GM21360 (cell line): ENCODE data around the gene OR51E2.
"Not testable (repeated sequence)": the region's sequence is repeated elsewhere in the genome, so short reads cannot be mapped to it uniquely, and the experiment has no call there.

Experiments
- ATAC-seq: cut with Tn5 transposase; IDR thresholded peaks from one replicate; pipeline ENCODE4 v1.9.1; 2021; ENCODE audit warnings: mild to moderate bottlenecking, moderate library complexity; ENCODE audit not compliant: unreplicated experiment

OR51E2 gene

GRCh38 chr11:4697585-4697984, at the start of gene OR51E2:
Gene OR51E2 (minus strand): TSS chr11:4697853. CDS start chr11:4682711, 15,142 bp downstream.
- no peak for ATAC-seq

- ATAC-seq: no peak
These were observed 43.1 kb upstream of the OR51E2 start for GRCh38 chr11:4740735-4741134.

- no peak for ATAC-seq
These were observed 29.5 kb upstream of the OR51E2 start for GRCh38 chr11:4727171-4727570.

- not testable (repeated sequence) for ATAC-seq
These were observed 25.2 kb upstream of the OR51E2 start for GRCh38 chr11:4722616-4723534.

GRCh38 chr11:4714300-4714699, 16.6 kb upstream of the OR51E2 start:
- ATAC-seq: no peak

GRCh38 chr11:4713241-4713640, 15.6 kb upstream of the OR51E2 start:
- ATAC-seq: no peak

GRCh38 chr11:4704790-4705334, 7.2 kb upstream of the OR51E2 start:
- ATAC-seq: no peak

GRCh38 chr11:4704054-4704789, 6.6 kb upstream of the OR51E2 start, which contains the start of gene MMP26:
Gene MMP26 (plus strand): TSS chr11:4704784.
- ATAC-seq: no peak

- ATAC-seq: no peak
These were observed 2.8 kb upstream of the OR51E2 start for GRCh38 chr11:4700436-4700820.

- peak; percentile 99 for ATAC-seq
These were observed 2.2 kb upstream of the OR51E2 start for GRCh38 chr11:4699697-4700435.

GRCh38 chr11:4695442-4695841, 2.2 kb downstream of the OR51E2 start:
- no peak for ATAC-seq

- no peak for ATAC-seq
These were observed 12.9 kb downstream of the OR51E2 start for GRCh38 chr11:4684631-4685285.

- no peak for ATAC-seq
These were observed 14.8 kb downstream of the OR51E2 start for GRCh38 chr11:4682623-4683419.

- no peak for ATAC-seq
These were observed 17.3 kb downstream of the OR51E2 start for GRCh38 chr11:4680341-4680740.

GRCh38 chr11:4677948-4678347, 19.7 kb downstream of the OR51E2 start:
- no peak for ATAC-seq

GRCh38 chr11:4673781-4674180, 23.9 kb downstream of the OR51E2 start:
- no peak for ATAC-seq

- no peak for ATAC-seq
These were observed 25.2 kb downstream of the OR51E2 start for GRCh38 chr11:4672470-4672869.

GRCh38 chr11:4671741-4672140, 25.9 kb downstream of the OR51E2 start:
- ATAC-seq: no peak

GRCh38 chr11:4665424-4665823, 32.2 kb downstream of the OR51E2 start:
- no peak for ATAC-seq

- no peak for ATAC-seq
These were observed 32.9 kb downstream of the OR51E2 start for GRCh38 chr11:4664786-4665185.
